GM12878 (cell line): ENCODE data around the gene HS3ST5. TPM values are rescaled to one million over a fixed set of nuclear protein-coding genes. Genes with fewer than 3 reads are reported as not detected.

Experiments
- ATAC-seq: fragments of 200-7000 bp; cut with Tn5 transposase; 3 replicates; pipeline ENCODE4 v1.9.1; 2020; ENCODE audit warnings: mild to moderate bottlenecking, moderate library complexity
- BruUV-seq: library from RNA; stranded (reverse); fragments of 400-500 nt; replicated peaks from 2 replicates; lab custom pipeline; 2021; lab: Mats Ljungman, UMichigan
- CTCF ChIA-PET: fragments of 300-600 bp; sonication (Branson Sonifier 250); formaldehyde crosslinking; extraction: SDS; loops from one replicate; lab custom pipeline; 2021; ENCODE audit warnings: inconsistent platforms; lab: Yijun Ruan, JAX
- POLR2A ChIA-PET: fragments of 350-600 bp; formaldehyde crosslinking; extraction: SDS; loops from one replicate; lab custom pipeline; 2021; ENCODE audit warnings: inconsistent platforms; lab: Charles Lee
- RAD21 ChIA-PET: fragments of 300-600 bp; sonication (Branson Sonifier 250); formaldehyde crosslinking; loops from one replicate; lab custom pipeline; 2023; ENCODE audit warnings: antibody characterized with exemption; ENCODE audit not compliant: unreplicated experiment; lab: Charles Lee
- SMC1A ChIA-PET: fragments of 300-600 bp; sonication (Branson Sonifier 250); formaldehyde crosslinking; loops from one replicate; lab custom pipeline; 2023; ENCODE audit not compliant: unreplicated experiment, uncharacterized antibody; lab: Charles Lee
- DNase-seq: peaks from one replicate; pipeline ENCODE4 v3.0.0-alpha.2; 2011; ENCODE audit warnings: low read depth, low spot score
- FAIRE-seq: peaks from 3 replicates; lab custom pipeline; 2011; peaks lifted over from hg19 to GRCh38; lab: Jason Lieb, UNC
- H2AFZ ChIP-seq: 2 replicates; pipeline ENCODE4 v1.6.0; 2011; ENCODE audit warnings: low read depth, low read length, control low read depth; ENCODE audit not compliant: control insufficient read depth
- H3K27ac ChIP-seq: 2 replicates; pipeline ENCODE4 v1.5.1; 2011; ENCODE audit warnings: control low read depth; ENCODE audit not compliant: control insufficient read depth, insufficient read depth
- H3K27me3 ChIP-seq, 2 experiments: replicated peaks in 1 of 2; 2 replicates each; pipeline versions ENCODE4 v1.6.0 to v1.6.1; 2011; ENCODE audit warnings: low read length in 1 of 2; ENCODE audit not compliant: control insufficient read depth in 2 of 2, insufficient read depth in 2 of 2
- H3K36me3 ChIP-seq, 2 experiments: 2 replicates each; pipeline ENCODE4 v1.5.1; 2011; ENCODE audit warnings: low read length in 1 of 2; ENCODE audit not compliant: control insufficient read depth in 2 of 2, insufficient read depth in 2 of 2
- H3K4me1 ChIP-seq: 2 replicates; pipeline ENCODE4 v1.6.1; 2011; ENCODE audit warnings: mild to moderate bottlenecking, low read length, moderate library complexity, mixed read lengths; ENCODE audit not compliant: control insufficient read depth, insufficient read depth
- H3K4me2 ChIP-seq: 2 replicates; pipeline ENCODE4 v1.6.0; 2011; ENCODE audit warnings: control low read depth; ENCODE audit not compliant: control insufficient read depth, insufficient read depth
- H3K4me3 ChIP-seq: fragments of 200-600 bp; sonication (generic); 2 replicates; pipeline ENCODE4 v1.5.1; 2016
- H3K79me2 ChIP-seq: 2 replicates; pipeline ENCODE4 v1.6.0; 2011; ENCODE audit warnings: low read length; ENCODE audit not compliant: control insufficient read depth, insufficient read depth
- H3K9ac ChIP-seq: 2 replicates; pipeline ENCODE4 v1.8.0; 2011; ENCODE audit warnings: low read length, control low read depth, mixed read lengths; ENCODE audit not compliant: control insufficient read depth, insufficient read depth
- H3K9me3 ChIP-seq: replicated peaks from 3 replicates; pipeline ENCODE4 v1.5.1; 2011; ENCODE audit warnings: mild to moderate bottlenecking, low read length; ENCODE audit not compliant: control insufficient read depth, insufficient read depth
- H4K20me1 ChIP-seq: 2 replicates; pipeline ENCODE4 v1.6.0; 2011; ENCODE audit not compliant: control insufficient read depth, insufficient read depth
- BACH1 ChIP-seq: fragments of 450-650 bp; IDR thresholded peaks from 2 replicates; pipeline ENCODE4 v1.6.1; 2017; ENCODE audit warnings: mild to moderate bottlenecking, borderline replicate concordance
- BCL11A ChIP-seq: IDR thresholded peaks from 2 replicates; pipeline ENCODE4 v1.6.1; 2011; ENCODE audit warnings: low read depth, low read length
- CREB1 ChIP-seq: IDR thresholded peaks from 2 replicates; pipeline ENCODE4 v1.6.1; 2012; ENCODE audit warnings: low read depth, mild to moderate bottlenecking, inconsistent platforms
- CREM ChIP-seq: IDR thresholded peaks from 2 replicates; pipeline ENCODE4 v1.6.1; 2014; ENCODE audit warnings: antibody characterized with exemption, low read depth
- EGR1 ChIP-seq, 2 experiments: IDR thresholded peaks; 1 replicate in 1 of 2; 2 replicates in 1 of 2; pipeline ENCODE4 v1.6.1; 2011 to 2012; ENCODE audit warnings: low read depth in 2 of 2, low read length in 2 of 2, borderline replicate concordance in 1 of 2, mild to moderate bottlenecking in 1 of 2, moderate library complexity in 1 of 2
- FOS ChIP-seq: IDR thresholded peaks from 3 replicates; pipeline ENCODE4 v1.6.1; 2011; ENCODE audit warnings: borderline replicate concordance; ENCODE audit not compliant: insufficient read length; ENCODE audit errors: extremely low read depth
- GATAD2B ChIP-seq: fragments of 450-650 bp; conservative IDR thresholded peaks from 2 replicates; pipeline ENCODE4 v1.6.1; 2017; ENCODE audit warnings: low read depth, mild to moderate bottlenecking, moderate library complexity
- HDAC6 ChIP-seq: fragments of 200-600 bp; sonication (generic); IDR thresholded peaks from one replicate; pipeline ENCODE4 v1.8.0; 2017; ENCODE audit warnings: antibody characterized with exemption; ENCODE audit not compliant: unreplicated experiment
- IRF4 ChIP-seq: IDR thresholded peaks from 2 replicates; pipeline ENCODE4 v1.6.1; 2011; ENCODE audit warnings: low read depth, low read length
- MAX ChIP-seq: IDR thresholded peaks from 2 replicates; pipeline ENCODE4 v1.6.1; 2012; ENCODE audit warnings: low read depth, low read length, improper control_type of control experiment
- MEF2B ChIP-seq: fragments of 450-650 bp; IDR thresholded peaks from 2 replicates; pipeline ENCODE4 v1.6.1; 2018; ENCODE audit warnings: mild to moderate bottlenecking, moderate library complexity; ENCODE audit not compliant: partially characterized antibody, poor library complexity, severe bottlenecking
- MTA3 ChIP-seq: IDR thresholded peaks from 2 replicates; pipeline ENCODE4 v1.6.1; 2012; ENCODE audit warnings: low read length, inconsistent platforms, borderline replicate concordance
- NBN ChIP-seq: fragments of 450-650 bp; IDR thresholded peaks from 2 replicates; pipeline ENCODE4 v1.6.1; 2016
- NFYB ChIP-seq: IDR thresholded peaks from 2 replicates; pipeline ENCODE4 v1.6.1; 2011; ENCODE audit warnings: low read depth, mild to moderate bottlenecking, low read length, improper control_type of control experiment, moderate library complexity; ENCODE audit not compliant: insufficient read depth
- PBX3 ChIP-seq: IDR thresholded peaks from 2 replicates; pipeline ENCODE4 v1.6.1; 2011; ENCODE audit warnings: mild to moderate bottlenecking, low read depth, low read length, moderate library complexity; ENCODE audit not compliant: insufficient replicate concordance
- POLR2AphosphoS5 ChIP-seq: IDR thresholded peaks from 2 replicates; pipeline ENCODE4 v1.6.1; 2011; ENCODE audit warnings: mild to moderate bottlenecking, low read length, inconsistent platforms
- REST ChIP-seq: IDR thresholded peaks from 2 replicates; pipeline ENCODE4 v1.6.1; 2012; ENCODE audit warnings: mild to moderate bottlenecking, low read depth, low read length
- SMC3 ChIP-seq: IDR thresholded peaks from 2 replicates; pipeline ENCODE4 v1.6.1; 2011; ENCODE audit warnings: low read length, improper control_type of control experiment, borderline replicate concordance
- SRF ChIP-seq, 2 experiments: IDR thresholded peaks; 2 replicates each; pipeline ENCODE4 v1.6.1; 2011; ENCODE audit warnings: low read depth in 2 of 2, low read length in 2 of 2, mild to moderate bottlenecking in 1 of 2, moderate library complexity in 1 of 2
- ZBED1 ChIP-seq: IDR thresholded peaks from 2 replicates; pipeline ENCODE4 v1.6.1; 2016; ENCODE audit warnings: borderline replicate concordance
- WGBS: methylation state at CpG from one replicate; pipeline ENCODE4 v1.1.6; 2016; ENCODE audit warnings: low lambda C conversion rate; ENCODE audit not compliant: insufficient replicate concordance, insufficient coverage; ENCODE audit errors: missing lambda C conversion rate; 5-methylcytosine and 5-hydroxymethylcytosine counted together
- in situ Hi-C: fragments of 300-500 bp; cut with MboI; formaldehyde crosslinking; loops from 9 replicates; pipeline ENCODE4 v1.14.3; 2018; ENCODE audit warnings: mixed read lengths
- intact Hi-C: fragments of 100-400 bp; cut with micrococcal nuclease; formaldehyde crosslinking; loops from one replicate; pipeline ENCODE4 v1.14.2; 2022; ENCODE audit not compliant: unreplicated experiment
- polyA plus RNA-seq, 11 experiments: library from polyadenylated mRNA; depleted of rRNA in 4 of 11; unstranded in 6 of 11; stranded (reverse) in 5 of 11; fragments of >200 nt; fragmentation: Nextera tagmentation in 4 of 11; fragmentation: Illumina TruSeq in 1 of 11; extraction: Ambion mirVana in 4 of 11; extraction: Trizol in 1 of 11; gene quantifications; 1 replicate in 1 of 11; 2 replicates in 10 of 11; pipeline versions ENCODE4 v1.2.1 to v1.2.3, GENCODE V29; 2011 to 2016; ENCODE audit warnings: inconsistent platforms in 2 of 11, missing spikeins in 2 of 11, low read depth in 1 of 11
- total RNA-seq, 4 experiments: library from RNA; depleted of rRNA in 3 of 4; stranded (reverse); fragments of >200 nt in 3 of 4; fragmentation: Illumina TruSeq in 1 of 4; extraction: Trizol in 1 of 4; gene quantifications; 2 replicates each; pipeline versions ENCODE4 v1.2.1 to v1.2.3, GENCODE V29; 2013 to 2021

Gene HS3ST5
- total and polyA plus RNA-seq, 10 of the 15 experiments (the other 5 are each of a cell fraction or from before 2014, with no cell fraction given): 0.04 TPM; not detected in 9

DNA sequence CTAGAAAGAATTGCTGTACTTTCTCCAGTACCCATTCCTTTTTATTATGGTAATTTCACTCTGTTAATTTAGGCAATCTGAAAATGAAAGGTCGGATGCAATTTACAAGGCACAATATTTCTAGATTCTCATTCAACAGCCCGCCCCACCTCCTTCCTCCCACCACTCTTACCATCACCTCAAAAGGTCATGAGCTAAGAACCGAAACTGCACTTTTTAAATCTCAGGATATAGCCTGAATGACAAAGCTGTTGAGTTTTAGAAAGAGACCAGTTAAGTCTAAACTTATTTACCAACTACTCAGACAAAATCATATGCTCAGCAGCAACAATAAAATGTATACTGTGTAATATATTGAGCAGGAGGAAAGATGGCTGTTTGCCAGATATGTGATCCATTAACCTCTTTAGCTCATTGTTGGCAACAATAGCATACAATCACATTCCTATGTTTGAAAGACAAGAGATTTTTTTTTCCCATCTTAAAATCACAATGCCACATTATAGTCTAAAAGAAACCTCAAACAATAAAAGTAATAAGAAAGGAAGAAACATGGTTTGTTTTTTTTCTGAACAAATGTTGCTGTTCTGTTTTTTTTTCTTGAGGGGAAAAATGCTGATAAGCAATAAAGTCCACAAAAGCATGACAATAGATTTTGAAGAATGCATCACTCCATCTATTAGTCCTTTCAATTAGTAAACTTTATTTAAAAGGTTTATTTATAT, 1.6 kb upstream of the HS3ST5 start:
- ChIA-PET RAD21 (no interaction called here), POLR2A (no interaction called here), CTCF (interaction anchor here (1.6 kb wide), 1 partner anchor 40 kb away, joined by 3 read pairs; no protein-coding TSS in a partner anchor), SMC1A (interaction anchor here (1.0 kb wide), 1 partner anchor 8 kb away, joined by 3 read pairs; no protein-coding TSS in a partner anchor)
- H3K36me3 ChIP-seq: no peaks in the 10 kb centered on the region
- H2AFZ ChIP-seq: no peak overlapping the region
- ATAC-seq: no peak
- FAIRE-seq: no peak
- H3K27ac ChIP-seq: no peak overlapping the region
- no peaks in the 10 kb centered on the region for H3K79me2 ChIP-seq
- in situ Hi-C loops: no loop called here
- intact Hi-C loops: no loop called here
- no peak for DNase-seq
- TF ChIP-seq CREB1: no peak
- TF ChIP-seq PBX3: no peak
- no peak for TF ChIP-seq GATAD2B
- TF ChIP-seq HDAC6: no peak
- no peak for TF ChIP-seq FOS
- TF ChIP-seq NFYB: no peak
- no peak for TF ChIP-seq SRF (IDR thresholded peaks at IDR 0.05; ENCODE audit: low read depth in 2 of 2, low read length in 2 of 2)
- TF ChIP-seq ZBED1: no peak
- TF ChIP-seq REST: no peak
- TF ChIP-seq NBN: no peak
- TF ChIP-seq BACH1: no peak
- no peak for TF ChIP-seq MEF2B
- TF ChIP-seq BCL11A: no peak
- TF ChIP-seq MTA3: no peak
- TF ChIP-seq SMC3: no peak
- TF ChIP-seq IRF4: no peak
- TF ChIP-seq POLR2AphosphoS5: no peak
- TF ChIP-seq MAX: no peak
- no peak for TF ChIP-seq EGR1 (IDR thresholded peaks at IDR 0.05; ENCODE audit: borderline replicate concordance in 1 of 2, low read depth in 2 of 2, low read length in 2 of 2)
- no peak for TF ChIP-seq CREM
- H3K9ac ChIP-seq: no peak overlapping the region
- 14% methylated on average over 3 of the region's 3 CpGs for WGBS
- no peaks in the 10 kb centered on the region for H3K4me1 ChIP-seq
- no peaks in the 10 kb centered on the region for H3K9me3 ChIP-seq
- no peaks in the 10 kb centered on the region for H4K20me1 ChIP-seq
- peaks cover 10 to 19% of the 10 kb centered on the region in 2 experiments for H3K27me3 ChIP-seq
- no peak overlapping the region for H3K4me3 ChIP-seq
- BruUV-seq: no TSS peak
- H3K4me2 ChIP-seq: no peak overlapping the region
